Neural progenitor cell (in vitro differentiated cells): ENCODE data around the gene PPFIA2. TPM values are rescaled to one million over a fixed set of nuclear protein-coding genes. Genes with fewer than 3 reads are reported as not detected.

Source experiments
- DNase-seq: peaks from one replicate; pipeline ENCODE4 v3.0.0-alpha.2; 2016; ENCODE audit warnings: low spot score
- H2AFZ ChIP-seq: fragments of 200-600 bp; sonication (generic); replicated peaks from 2 replicates; pipeline ENCODE4 v1.6.1; 2016; ENCODE audit warnings: antibody characterized with exemption
- H3F3A ChIP-seq: fragments of 200-600 bp; sonication (generic); 2 replicates; pipeline ENCODE4 v1.6.1; 2016; ENCODE audit warnings: antibody characterized with exemption, low read depth
- H3K27ac ChIP-seq: fragments of 200-600 bp; sonication (generic); 2 replicates; pipeline ENCODE4 v1.5.1; 2016; ENCODE audit warnings: mild to moderate bottlenecking
- H3K27me3 ChIP-seq: fragments of 200-600 bp; sonication (generic); 2 replicates; pipeline ENCODE4 v1.6.1; 2016; ENCODE audit warnings: mild to moderate bottlenecking, moderate library complexity
- H3K36me3 ChIP-seq: fragments of 200-600 bp; sonication (generic); 2 replicates; pipeline ENCODE4 v1.5.1; 2016
- H3K4me1 ChIP-seq: fragments of 200-600 bp; sonication (generic); 2 replicates; pipeline ENCODE4 v1.6.1; 2016; ENCODE audit warnings: mixed run types
- H3K4me2 ChIP-seq: fragments of 200-600 bp; sonication (generic); 2 replicates; pipeline ENCODE4 v1.6.1; 2016
- H3K4me3 ChIP-seq: fragments of 200-600 bp; sonication (generic); 2 replicates; pipeline ENCODE4 v1.5.1; 2016
- H3K79me2 ChIP-seq: fragments of 200-600 bp; sonication (generic); 2 replicates; pipeline ENCODE4 v1.6.1; 2016; ENCODE audit warnings: low read depth
- H3K9ac ChIP-seq: fragments of 200-600 bp; sonication (generic); 2 replicates; pipeline ENCODE4 v1.6.1; 2016
- H3K9me3 ChIP-seq: fragments of 200-600 bp; sonication (generic); 2 replicates; pipeline ENCODE4 v1.5.1; 2016; ENCODE audit warnings: low read depth
- H4K20me1 ChIP-seq: fragments of 200-600 bp; sonication (generic); 2 replicates; pipeline ENCODE4 v1.6.1; 2016; ENCODE audit warnings: low read depth
- H3K27ac Mint-ChIP-seq: 3 replicates; pipeline ENCODE4 v1.8.0; 2021; ENCODE audit warnings: mixed read lengths
- H3K27me3 Mint-ChIP-seq: 2 replicates; pipeline ENCODE4 v1.8.0; 2022; ENCODE audit warnings: low read depth, mild to moderate bottlenecking, inconsistent platforms, moderate library complexity, mixed read lengths; ENCODE audit not compliant: insufficient read depth
- H3K36me3 Mint-ChIP-seq: 3 replicates; pipeline ENCODE4 v1.8.0; 2021; ENCODE audit warnings: mixed read lengths
- H3K4me1 Mint-ChIP-seq: 3 replicates; pipeline ENCODE4 v1.8.0; 2021; ENCODE audit warnings: mixed read lengths
- H3K4me3 Mint-ChIP-seq: 3 replicates; pipeline ENCODE4 v1.8.0; 2021; ENCODE audit warnings: mild to moderate bottlenecking, moderate library complexity, mixed read lengths
- H3K9me3 Mint-ChIP-seq: 3 replicates; pipeline ENCODE4 v1.8.0; 2020; ENCODE audit warnings: mixed read lengths
- EZH2 ChIP-seq: fragments of 200-600 bp; sonication (generic); IDR thresholded peaks from 2 replicates; pipeline ENCODE4 v1.6.1; 2017; ENCODE audit warnings: antibody characterized with exemption, mild to moderate bottlenecking, moderate library complexity
- EZH2phosphoT487 ChIP-seq: fragments of 200-600 bp; sonication (generic); IDR thresholded peaks from 2 replicates; pipeline ENCODE4 v1.6.1; 2017; ENCODE audit warnings: antibody characterized with exemption
- total RNA-seq: library from RNA; depleted of rRNA; stranded (reverse); fragments of >200 nt; gene quantifications from 2 replicates; pipeline ENCODE4 v1.2.3, GENCODE V29; 2015; ENCODE audit warnings: low replicate concordance
- TF ChIP-seq, protein P1 (sequence below): fragments of 200-600 bp; sonication (generic); IDR thresholded peaks from 2 replicates; pipeline ENCODE4 v1.5.1; 2017; ENCODE audit warnings: antibody characterized with exemption, mild to moderate bottlenecking

The PPFIA2 gene
- total RNA-seq, 1 donor from 2014 or later = 1.4 TPM

DNA sequence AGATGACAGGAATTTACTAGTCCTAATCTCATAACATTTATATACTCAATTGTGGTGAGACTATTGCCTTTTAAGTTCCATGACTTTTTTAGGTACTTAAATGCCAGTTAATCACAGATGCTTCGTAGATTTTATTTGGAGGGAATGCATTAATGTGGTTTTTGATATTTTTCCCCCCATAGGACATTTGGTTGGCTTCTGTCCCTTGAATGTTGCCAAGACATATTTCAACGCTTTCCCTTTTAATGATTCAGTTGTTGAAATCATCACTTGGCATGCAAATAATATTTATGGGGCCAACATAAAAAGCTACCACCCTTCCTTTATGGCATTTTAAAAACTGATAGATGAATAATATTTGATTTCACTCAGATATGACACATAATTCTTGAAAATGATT lies 509.2 kb downstream of the PPFIA2 start:
- no peak overlapping the region for H3K4me3 Mint-ChIP-seq
- TF ChIP-seq EZH2phosphoT487 (no peak), EZH2 (no peak)
- TF ChIP-seq, protein P1, sequence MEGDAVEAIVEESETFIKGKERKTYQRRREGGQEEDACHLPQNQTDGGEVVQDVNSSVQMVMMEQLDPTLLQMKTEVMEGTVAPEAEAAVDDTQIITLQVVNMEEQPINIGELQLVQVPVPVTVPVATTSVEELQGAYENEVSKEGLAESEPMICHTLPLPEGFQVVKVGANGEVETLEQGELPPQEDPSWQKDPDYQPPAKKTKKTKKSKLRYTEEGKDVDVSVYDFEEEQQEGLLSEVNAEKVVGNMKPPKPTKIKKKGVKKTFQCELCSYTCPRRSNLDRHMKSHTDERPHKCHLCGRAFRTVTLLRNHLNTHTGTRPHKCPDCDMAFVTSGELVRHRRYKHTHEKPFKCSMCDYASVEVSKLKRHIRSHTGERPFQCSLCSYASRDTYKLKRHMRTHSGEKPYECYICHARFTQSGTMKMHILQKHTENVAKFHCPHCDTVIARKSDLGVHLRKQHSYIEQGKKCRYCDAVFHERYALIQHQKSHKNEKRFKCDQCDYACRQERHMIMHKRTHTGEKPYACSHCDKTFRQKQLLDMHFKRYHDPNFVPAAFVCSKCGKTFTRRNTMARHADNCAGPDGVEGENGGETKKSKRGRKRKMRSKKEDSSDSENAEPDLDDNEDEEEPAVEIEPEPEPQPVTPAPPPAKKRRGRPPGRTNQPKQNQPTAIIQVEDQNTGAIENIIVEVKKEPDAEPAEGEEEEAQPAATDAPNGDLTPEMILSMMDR = no peak
- no peaks in the 10 kb centered on the region for H3K36me3 ChIP-seq
- no peaks in the 10 kb centered on the region for H3K36me3 Mint-ChIP-seq
- H3K4me3 ChIP-seq = no peak overlapping the region
- H3K27me3 ChIP-seq = no peaks in the 10 kb centered on the region
- H3K4me1 Mint-ChIP-seq = peaks cover 11% of the 10 kb centered on the region
- H3K27ac Mint-ChIP-seq = no peak overlapping the region
- H3K27ac ChIP-seq = no peak overlapping the region
- H3K79me2 ChIP-seq = no peaks in the 10 kb centered on the region
- H4K20me1 ChIP-seq = no peaks in the 10 kb centered on the region
- no peak overlapping the region for H3K9ac ChIP-seq
- peaks cover 14% of the 10 kb centered on the region for H3F3A ChIP-seq
- H3K4me2 ChIP-seq = no peak overlapping the region
- H2AFZ ChIP-seq = no peak overlapping the region
- H3K4me1 ChIP-seq = peaks cover 13% of the 10 kb centered on the region
- peaks cover 2% of the 10 kb centered on the region for H3K27me3 Mint-ChIP-seq
- no peaks in the 10 kb centered on the region for H3K9me3 ChIP-seq
- no peaks in the 10 kb centered on the region for H3K9me3 Mint-ChIP-seq
- DNase-seq = no peak

DNA sequence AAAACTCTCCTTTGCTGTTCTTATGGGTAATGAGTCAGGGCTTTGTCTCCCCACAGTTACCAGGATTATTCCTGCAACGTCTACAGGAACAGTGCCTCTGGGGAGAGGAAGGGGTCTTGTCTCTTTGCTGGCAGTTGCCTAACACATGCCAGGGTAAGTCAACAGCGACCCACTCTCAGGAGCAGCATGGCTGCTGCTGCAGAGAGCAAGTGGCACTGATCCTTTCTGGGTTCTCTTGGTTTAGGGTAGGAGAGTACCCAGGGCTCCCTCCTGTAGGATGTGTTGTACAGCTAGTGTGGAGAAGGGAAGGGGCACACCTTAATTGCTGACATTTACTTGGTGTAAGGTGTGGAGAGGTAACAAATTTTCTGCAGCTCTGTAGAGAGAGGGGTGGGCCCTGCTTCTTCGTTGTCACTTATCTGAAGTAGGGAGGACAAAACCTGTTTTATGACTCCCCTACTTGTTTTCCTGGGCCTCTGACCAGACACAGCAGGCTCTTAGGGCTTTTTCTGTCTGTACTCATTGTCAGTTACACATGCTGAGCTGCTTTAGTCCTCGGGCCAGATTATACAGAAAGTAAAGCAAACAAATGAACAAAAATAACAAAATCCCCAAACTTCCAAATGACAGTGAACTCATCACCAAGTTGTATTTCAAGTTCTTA lies 513.1 kb downstream of the PPFIA2 start:
- H3F3A ChIP-seq = peaks cover 14% of the 10 kb centered on the region
- no peaks in the 10 kb centered on the region for H4K20me1 ChIP-seq
- peak overlapping the region; percentile 12 for H3K4me2 ChIP-seq
- H3K9me3 ChIP-seq = no peaks in the 10 kb centered on the region
- H3K36me3 Mint-ChIP-seq = peaks cover 7% of the 10 kb centered on the region
- H3K27me3 ChIP-seq = no peaks in the 10 kb centered on the region
- peaks cover 2% of the 10 kb centered on the region for H3K27me3 Mint-ChIP-seq
- peak overlapping the region; percentile 64 for H3K27ac ChIP-seq
- peaks cover 11% of the 10 kb centered on the region for H3K4me1 Mint-ChIP-seq
- no peak overlapping the region for H3K9ac ChIP-seq
- no peak overlapping the region for H3K4me3 Mint-ChIP-seq
- H3K4me3 ChIP-seq = no peak overlapping the region
- H3K79me2 ChIP-seq = no peaks in the 10 kb centered on the region
- peak overlapping the region; percentile 70 for H3K27ac Mint-ChIP-seq
- peak; percentile 27 for DNase-seq
- TF ChIP-seq EZH2 (no peak), EZH2phosphoT487 (no peak)
- TF ChIP-seq, protein P1 = no peak
- peaks cover 8% of the 10 kb centered on the region for H3K9me3 Mint-ChIP-seq
- H2AFZ ChIP-seq = no peak overlapping the region
- H3K36me3 ChIP-seq = peaks cover 4% of the 10 kb centered on the region
- H3K4me1 ChIP-seq = peaks cover 13% of the 10 kb centered on the region

DNA sequence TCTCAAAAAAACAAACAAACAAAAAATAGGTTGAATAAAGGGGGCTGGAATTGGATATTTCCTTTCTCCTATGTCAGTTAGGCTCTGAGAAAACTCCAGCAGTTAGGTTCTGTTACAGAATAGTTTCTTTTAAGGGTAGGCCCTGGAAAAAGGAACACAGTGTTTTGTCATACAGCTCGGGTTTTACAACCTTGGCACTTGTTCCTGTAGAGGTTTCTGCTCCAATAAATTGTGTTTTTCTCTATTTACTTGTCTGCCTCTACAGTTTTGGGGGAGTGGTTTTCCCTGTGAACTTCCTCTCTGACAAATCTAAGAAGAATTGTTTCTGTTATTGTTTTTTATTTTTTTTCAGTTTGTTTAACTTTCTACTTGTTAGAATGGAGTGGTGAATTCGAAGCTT lies 513.7 kb downstream of the PPFIA2 start:
- H2AFZ ChIP-seq = no peak overlapping the region
- H3K36me3 ChIP-seq = peaks cover 4% of the 10 kb centered on the region
- peaks cover 11% of the 10 kb centered on the region for H3K4me1 Mint-ChIP-seq
- TF ChIP-seq, protein P1 = no peak
- TF ChIP-seq EZH2 = no peak
- peaks cover 13% of the 10 kb centered on the region for H3K4me1 ChIP-seq
- peaks cover 2% of the 10 kb centered on the region for H3K27me3 Mint-ChIP-seq
- H3K36me3 Mint-ChIP-seq = peaks cover 7% of the 10 kb centered on the region
- no peak overlapping the region for H3K4me3 Mint-ChIP-seq
- H3K9me3 ChIP-seq = no peaks in the 10 kb centered on the region
- no peaks in the 10 kb centered on the region for H3K27me3 ChIP-seq
- H3F3A ChIP-seq = peaks cover 14% of the 10 kb centered on the region
- H3K4me2 ChIP-seq = peak overlapping the region; percentile 12
- H3K9ac ChIP-seq = no peak overlapping the region
- H3K79me2 ChIP-seq = no peaks in the 10 kb centered on the region
- no peak for DNase-seq
- no peaks in the 10 kb centered on the region for H4K20me1 ChIP-seq
- H3K27ac ChIP-seq = peak overlapping the region; percentile 64
- H3K9me3 Mint-ChIP-seq = peaks cover 8% of the 10 kb centered on the region
- H3K4me3 ChIP-seq = no peak overlapping the region
- peak overlapping the region; percentile 70 for H3K27ac Mint-ChIP-seq
